Inflammatory macrophage treated with lipopolysaccharide for 4 hours (primary cell): Measurements from ENCODE around the gene DDR2.
A peak's percentile ranks its signal among the peaks of the same experiment; 100 is the strongest.
"Not testable (repeated sequence)": the region's sequence is repeated elsewhere in the genome, so short reads cannot be mapped to it uniquely, and the experiment has no call there.

Source experiments
- DNase-seq: peaks from one replicate; pipeline ENCODE4 v3.0.0-alpha.2; 2020

DDR2 gene

GRCh38 chr1:162727493-162727892 is 95.2 kb downstream of the DDR2 start:
- DNase-seq: not testable (repeated sequence)

- no peak for DNase-seq
These were observed 96.3 kb downstream of the DDR2 start for GRCh38 chr1:162728573-162728972.

- DNase-seq: not testable (repeated sequence)
These were observed 97.0 kb downstream of the DDR2 start for GRCh38 chr1:162729195-162729774.

- DNase-seq: no peak
These were observed 99.8 kb downstream of the DDR2 start for GRCh38 chr1:162732094-162732493.

- no peak for DNase-seq
These were observed 100.5 kb downstream of the DDR2 start for GRCh38 chr1:162732566-162733335.

GRCh38 chr1:162733336-162733590 is 101.0 kb downstream of the DDR2 start:
- DNase-seq: no peak

GRCh38 chr1:162734047-162734446 is 101.8 kb downstream of the DDR2 start:
- DNase-seq: no peak

GRCh38 chr1:162736184-162736583 is 103.9 kb downstream of the DDR2 start:
- DNase-seq: no peak

- peak; percentile 3 for DNase-seq
These were observed 104.4 kb downstream of the DDR2 start for GRCh38 chr1:162736633-162737067.

GRCh38 chr1:162740755-162741154 is 108.5 kb downstream of the DDR2 start:
- DNase-seq: no peak

GRCh38 chr1:162741574-162741973 is 109.3 kb downstream of the DDR2 start:
- DNase-seq: no peak

GRCh38 chr1:162746264-162746942 is 114.1 kb downstream of the DDR2 start:
- DNase-seq: not testable (repeated sequence)

GRCh38 chr1:162753001-162753658 is 120.9 kb downstream of the DDR2 start:
- no peak for DNase-seq

- no peak for DNase-seq
These were observed 121.8 kb downstream of the DDR2 start for GRCh38 chr1:162753998-162754585.

- no peak for DNase-seq
These were observed 123.0 kb downstream of the DDR2 start for GRCh38 chr1:162755306-162755705.

- DNase-seq: no peak
These were observed 124.3 kb downstream of the DDR2 start for GRCh38 chr1:162756523-162756922.

- no peak for DNase-seq
These were observed 125.2 kb downstream of the DDR2 start for GRCh38 chr1:162757476-162757875.

GRCh38 chr1:162765788-162766187 is 133.5 kb downstream of the DDR2 start:
- DNase-seq: no peak

GRCh38 chr1:162772571-162773154 is 140.4 kb downstream of the DDR2 start:
- DNase-seq: no peak

GRCh38 chr1:162774007-162774406 is 141.7 kb downstream of the DDR2 start:
- DNase-seq: no peak

- DNase-seq: no peak
These were observed 146.8 kb downstream of the DDR2 start for GRCh38 chr1:162779043-162779442.

GRCh38 chr1:162782671-162783070 is 150.4 kb downstream of the DDR2 start:
- DNase-seq: no peak

GRCh38 chr1:162784926-162785325 is 152.7 kb downstream of the DDR2 start:
- not testable (repeated sequence) for DNase-seq
